ENCODE results near the gene CAP2.

- TF ChIP-seq CTCF (IDR thresholded peaks at IDR 0.05; ENCODE audit: insufficient read depth, low read length): no peak
- no peak for TF ChIP-seq REST (IDR thresholded peaks at IDR 0.05; ENCODE audit: insufficient replicate concordance, low read depth)
- TF ChIP-seq POLR2AphosphoS5 (IDR thresholded peaks at IDR 0.05; ENCODE audit: low read depth): no peak
- TF ChIP-seq GABPA (IDR thresholded peaks at IDR 0.05; ENCODE audit: low read depth): no peak
- TF ChIP-seq SPI1 (IDR thresholded peaks at IDR 0.05; ENCODE audit: borderline replicate concordance, low read depth): no peak
These were observed 187.2 kb downstream of the CAP2 start for GRCh38 chr6:17580518-17581048.

All from HL-60 (cell line).